Measurements from ENCODE around the gene CPA1.

CPA1 gene

GRCh38 chr7:130398526-130399090 is 18.3 kb downstream of the CPA1 start:
- H3K4me3 ChIP-seq (ENCODE audit: low read length in 2 of 2) = no peak overlapping the region
- H3K27me3 ChIP-seq (ENCODE audit: control insufficient read depth in 1 of 2, insufficient read depth in 2 of 2, low read length in 2 of 2) = no peaks in the 10 kb centered on the region
- H3K36me3 ChIP-seq (ENCODE audit: control insufficient read depth in 2 of 2, insufficient read depth in 2 of 2, low read length in 2 of 2) = peaks cover 3 to 6% of the 10 kb centered on the region in 2 donors
- no peaks in the 10 kb centered on the region for H3K4me1 ChIP-seq (ENCODE audit: control insufficient read depth, insufficient read depth, low read length)
- no peaks in the 10 kb centered on the region for H3K9me3 ChIP-seq (ENCODE audit: control insufficient read depth in 2 of 2, low read length in 2 of 2)
- no peak overlapping the region for H3K9ac ChIP-seq (ENCODE audit: low read length in 2 of 2)
- no peak overlapping the region for H3K27ac ChIP-seq (ENCODE audit: low read length)

DNA sequence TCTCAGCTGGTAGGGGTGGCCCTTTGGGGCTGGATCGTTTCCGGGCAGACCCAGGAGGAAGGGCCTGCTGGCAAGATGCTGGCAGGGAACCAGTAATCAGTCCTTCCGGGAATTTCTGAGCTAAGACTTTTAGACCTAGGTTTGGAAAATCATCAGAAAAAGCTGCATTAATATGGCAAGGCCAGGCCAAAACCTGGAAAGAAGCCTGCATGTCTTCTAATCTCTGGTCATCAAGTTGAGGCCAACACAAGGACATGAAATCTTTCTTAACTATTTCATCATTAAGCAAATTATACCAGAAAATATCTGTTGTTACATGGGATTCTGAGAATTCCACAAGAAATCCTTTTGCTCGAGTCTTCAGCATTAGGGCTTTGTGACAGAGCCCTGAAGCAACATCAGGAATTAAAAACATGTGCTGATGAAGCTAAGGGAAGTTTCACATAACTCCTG is 19.9 kb downstream of the CPA1 start:
- Histone ChIP-seq H3K27me3 (ENCODE audit: control insufficient read depth in 1 of 2, insufficient read depth in 2 of 2, low read length in 2 of 2) (no peaks in the 10 kb centered on the region), H3K4me3 (ENCODE audit: low read length in 2 of 2) (no peak overlapping the region), H3K9ac (ENCODE audit: low read length in 2 of 2) (no peak overlapping the region), H3K9me3 (ENCODE audit: control insufficient read depth in 2 of 2, low read length in 2 of 2) (no peaks in the 10 kb centered on the region), H3K4me1 (ENCODE audit: control insufficient read depth, insufficient read depth, low read length) (no peaks in the 10 kb centered on the region), H3K27ac (ENCODE audit: low read length) (no peak overlapping the region), H3K36me3 (ENCODE audit: control insufficient read depth in 2 of 2, insufficient read depth in 2 of 2, low read length in 2 of 2) (peaks cover 3 to 6% of the 10 kb centered on the region in 2 donors)

- Histone ChIP-seq H3K4me3 (ENCODE audit: low read length in 2 of 2) (no peak overlapping the region), H3K9ac (ENCODE audit: low read length in 2 of 2) (no peak overlapping the region), H3K27ac (ENCODE audit: low read length) (no peak overlapping the region), H3K9me3 (ENCODE audit: control insufficient read depth in 2 of 2, low read length in 2 of 2) (no peaks in the 10 kb centered on the region), H3K36me3 (ENCODE audit: control insufficient read depth in 2 of 2, insufficient read depth in 2 of 2, low read length in 2 of 2) (peaks cover 3 to 6% of the 10 kb centered on the region in 2 donors), H3K27me3 (ENCODE audit: control insufficient read depth in 1 of 2, insufficient read depth in 2 of 2, low read length in 2 of 2) (no peaks in the 10 kb centered on the region), H3K4me1 (ENCODE audit: control insufficient read depth, insufficient read depth, low read length) (no peaks in the 10 kb centered on the region)
Measured at GRCh38 chr7:130401101-130401500, 20.8 kb downstream of the CPA1 start.

- Histone ChIP-seq H3K27ac (ENCODE audit: low read length) (no peak overlapping the region), H3K9ac (ENCODE audit: low read length in 2 of 2) (no peak overlapping the region), H3K9me3 (ENCODE audit: control insufficient read depth in 2 of 2, low read length in 2 of 2) (no peaks in the 10 kb centered on the region), H3K4me1 (ENCODE audit: control insufficient read depth, insufficient read depth, low read length) (no peaks in the 10 kb centered on the region), H3K4me3 (ENCODE audit: low read length in 2 of 2) (no peak overlapping the region), H3K27me3 (ENCODE audit: control insufficient read depth in 1 of 2, insufficient read depth in 2 of 2, low read length in 2 of 2) (no peaks in the 10 kb centered on the region), H3K36me3 (ENCODE audit: control insufficient read depth in 2 of 2, insufficient read depth in 2 of 2, low read length in 2 of 2) (peaks cover 3 to 6% of the 10 kb centered on the region in 2 donors)
Measured at GRCh38 chr7:130401578-130401977, 21.3 kb downstream of the CPA1 start.

GRCh38 chr7:130405003-130405402 is 24.7 kb downstream of the CPA1 start:
- Histone ChIP-seq H3K27ac (ENCODE audit: low read length) (no peak overlapping the region), H3K9me3 (ENCODE audit: control insufficient read depth in 2 of 2, low read length in 2 of 2) (no peaks in the 10 kb centered on the region), H3K27me3 (ENCODE audit: control insufficient read depth in 1 of 2, insufficient read depth in 2 of 2, low read length in 2 of 2) (no peaks in the 10 kb centered on the region), H3K36me3 (ENCODE audit: control insufficient read depth in 2 of 2, insufficient read depth in 2 of 2, low read length in 2 of 2) (peaks cover 3 to 6% of the 10 kb centered on the region in 2 donors), H3K9ac (ENCODE audit: low read length in 2 of 2) (no peak overlapping the region), H3K4me1 (ENCODE audit: control insufficient read depth, insufficient read depth, low read length) (no peaks in the 10 kb centered on the region), H3K4me3 (ENCODE audit: low read length in 2 of 2) (no peak overlapping the region)

DNA sequence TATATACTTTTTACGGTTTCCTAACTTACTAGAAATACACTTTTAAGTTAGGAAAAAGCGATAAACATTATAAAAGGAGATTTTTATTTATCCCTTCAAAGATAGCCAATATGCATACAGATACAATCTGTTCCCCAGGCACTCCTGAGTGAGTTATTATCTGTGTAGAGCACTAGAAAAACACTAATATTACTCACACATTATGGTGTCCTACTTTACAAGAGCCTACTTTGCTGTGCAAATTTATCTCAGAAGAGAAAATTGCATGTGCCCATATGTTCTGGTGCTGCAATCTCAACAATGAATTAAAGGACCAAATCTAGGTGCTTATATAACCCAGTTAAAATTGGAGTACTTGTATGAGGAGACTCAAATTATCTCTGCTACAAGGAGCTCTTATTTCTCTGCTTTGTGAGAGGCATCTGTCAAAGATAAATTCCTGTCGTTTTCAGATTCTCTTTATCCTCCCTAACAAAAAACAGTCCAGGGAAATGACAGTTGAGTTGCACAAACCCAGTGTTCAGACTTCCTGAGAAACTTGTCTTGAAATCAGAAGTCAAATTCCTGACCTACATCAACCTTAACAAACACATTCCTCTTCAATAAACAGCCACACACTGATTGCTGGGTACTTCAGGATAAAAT is 28.9 kb downstream of the CPA1 start:
- H3K4me3 ChIP-seq (ENCODE audit: low read length in 2 of 2) = no peak overlapping the region
- no peak overlapping the region for H3K27ac ChIP-seq (ENCODE audit: low read length)
- peaks cover 0 to 2% of the 10 kb centered on the region in 2 donors for H3K36me3 ChIP-seq (ENCODE audit: control insufficient read depth in 2 of 2, insufficient read depth in 2 of 2, low read length in 2 of 2)
- H3K27me3 ChIP-seq (ENCODE audit: control insufficient read depth in 1 of 2, insufficient read depth in 2 of 2, low read length in 2 of 2) = no peaks in the 10 kb centered on the region
- H3K9ac ChIP-seq (ENCODE audit: low read length in 2 of 2) = no peak overlapping the region
- H3K9me3 ChIP-seq (ENCODE audit: control insufficient read depth in 2 of 2, low read length in 2 of 2) = no peaks in the 10 kb centered on the region
- H3K4me1 ChIP-seq (ENCODE audit: control insufficient read depth, insufficient read depth, low read length) = no peaks in the 10 kb centered on the region

DNA sequence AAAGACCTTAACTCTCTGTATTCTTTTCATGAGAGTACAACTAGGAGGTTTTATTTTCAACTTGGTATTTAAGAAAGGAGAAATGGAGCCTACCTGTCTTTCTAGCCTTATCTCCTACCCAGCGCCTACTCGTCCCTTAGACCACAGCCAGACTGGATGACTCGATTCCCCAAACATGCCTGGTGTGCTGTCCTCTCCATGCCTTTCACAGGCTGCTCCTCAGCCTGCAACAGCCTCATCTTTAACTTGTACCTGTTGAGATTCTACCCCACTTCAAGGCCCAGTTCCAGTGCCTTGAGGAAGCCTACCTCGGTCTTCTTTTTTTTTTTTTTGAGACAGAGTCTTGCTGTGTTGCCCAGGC is 29.4 kb downstream of the CPA1 start:
- Histone ChIP-seq H3K36me3 (ENCODE audit: control insufficient read depth in 2 of 2, insufficient read depth in 2 of 2, low read length in 2 of 2) (peaks cover 0 to 2% of the 10 kb centered on the region in 2 donors), H3K9me3 (ENCODE audit: control insufficient read depth in 2 of 2, low read length in 2 of 2) (no peaks in the 10 kb centered on the region), H3K4me3 (ENCODE audit: low read length in 2 of 2) (no peak overlapping the region), H3K27ac (ENCODE audit: low read length) (no peak overlapping the region), H3K9ac (ENCODE audit: low read length in 2 of 2) (no peak overlapping the region), H3K27me3 (ENCODE audit: control insufficient read depth in 1 of 2, insufficient read depth in 2 of 2, low read length in 2 of 2) (no peaks in the 10 kb centered on the region), H3K4me1 (ENCODE audit: control insufficient read depth, insufficient read depth, low read length) (no peaks in the 10 kb centered on the region)

- no peaks in the 10 kb centered on the region for H3K9me3 ChIP-seq (ENCODE audit: control insufficient read depth in 2 of 2, low read length in 2 of 2)
- H3K9ac ChIP-seq (ENCODE audit: low read length in 2 of 2) = no peak overlapping the region
- H3K27ac ChIP-seq (ENCODE audit: low read length) = no peak overlapping the region
- peaks cover 0 to 2% of the 10 kb centered on the region in 2 donors for H3K36me3 ChIP-seq (ENCODE audit: control insufficient read depth in 2 of 2, insufficient read depth in 2 of 2, low read length in 2 of 2)
- H3K4me1 ChIP-seq (ENCODE audit: control insufficient read depth, insufficient read depth, low read length) = no peaks in the 10 kb centered on the region
- no peak overlapping the region for H3K4me3 ChIP-seq (ENCODE audit: low read length in 2 of 2)
- H3K27me3 ChIP-seq (ENCODE audit: control insufficient read depth in 1 of 2, insufficient read depth in 2 of 2, low read length in 2 of 2) = no peaks in the 10 kb centered on the region
Measured at GRCh38 chr7:130410868-130411541, 30.7 kb downstream of the CPA1 start.

DNA sequence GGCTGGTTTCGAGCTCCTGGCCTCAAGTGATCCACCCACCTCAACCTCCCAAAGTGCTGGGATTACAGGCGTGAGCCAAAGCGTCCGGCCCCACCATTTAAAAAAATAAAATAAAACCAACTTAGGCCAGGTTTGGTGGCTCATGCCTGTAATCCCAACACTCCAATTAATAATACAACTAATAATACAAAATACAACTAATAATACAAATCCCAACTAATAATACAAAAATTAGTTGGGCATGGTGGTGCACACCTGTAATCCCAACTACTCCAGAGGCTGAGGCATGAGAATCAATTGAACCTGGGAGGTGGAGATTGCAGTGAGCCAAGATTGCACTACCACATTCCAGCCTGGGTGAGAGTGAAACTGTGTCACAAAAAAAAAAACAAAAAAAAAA is 32.9 kb downstream of the CPA1 start:
- Histone ChIP-seq H3K9ac (ENCODE audit: low read length in 2 of 2) (no peak overlapping the region), H3K27ac (ENCODE audit: low read length) (no peak overlapping the region), H3K36me3 (ENCODE audit: control insufficient read depth in 2 of 2, insufficient read depth in 2 of 2, low read length in 2 of 2) (peaks cover 0 to 2% of the 10 kb centered on the region in 2 donors), H3K4me1 (ENCODE audit: control insufficient read depth, insufficient read depth, low read length) (no peaks in the 10 kb centered on the region), H3K27me3 (ENCODE audit: control insufficient read depth in 1 of 2, insufficient read depth in 2 of 2, low read length in 2 of 2) (no peaks in the 10 kb centered on the region), H3K4me3 (ENCODE audit: low read length in 2 of 2) (no peak overlapping the region), H3K9me3 (ENCODE audit: control insufficient read depth in 2 of 2, low read length in 2 of 2) (no peaks in the 10 kb centered on the region)

- no peaks in the 10 kb centered on the region for H3K27me3 ChIP-seq (ENCODE audit: control insufficient read depth in 1 of 2, insufficient read depth in 2 of 2, low read length in 2 of 2)
- peaks cover 0 to 2% of the 10 kb centered on the region in 2 donors for H3K36me3 ChIP-seq (ENCODE audit: control insufficient read depth in 2 of 2, insufficient read depth in 2 of 2, low read length in 2 of 2)
- H3K4me3 ChIP-seq (ENCODE audit: low read length in 2 of 2) = no peak overlapping the region
- H3K9me3 ChIP-seq (ENCODE audit: control insufficient read depth in 2 of 2, low read length in 2 of 2) = no peaks in the 10 kb centered on the region
- no peak overlapping the region for H3K9ac ChIP-seq (ENCODE audit: low read length in 2 of 2)
- H3K4me1 ChIP-seq (ENCODE audit: control insufficient read depth, insufficient read depth, low read length) = no peaks in the 10 kb centered on the region
- no peak overlapping the region for H3K27ac ChIP-seq (ENCODE audit: low read length)
Measured at GRCh38 chr7:130415006-130415405, 34.7 kb downstream of the CPA1 start.

DNA sequence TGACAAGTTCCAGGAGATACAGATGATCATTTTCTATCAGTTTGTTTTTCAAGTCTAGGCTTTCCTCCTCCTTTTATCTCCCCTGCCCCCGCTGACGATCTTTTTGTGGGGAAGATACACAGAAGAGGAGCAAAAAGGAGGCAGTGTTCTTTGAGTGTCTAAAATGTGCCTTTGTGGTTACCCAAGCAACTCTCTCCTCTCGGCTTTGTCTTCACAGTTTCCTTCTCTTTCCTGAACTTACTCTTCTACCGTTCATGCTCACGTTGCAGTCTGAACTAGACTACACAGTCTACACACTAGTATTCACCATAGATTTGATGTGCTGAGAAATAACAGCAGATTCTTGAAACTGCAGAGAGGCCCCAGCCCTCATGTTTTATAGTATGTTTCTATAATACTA is 36.9 kb downstream of the CPA1 start:
- no peaks in the 10 kb centered on the region for H3K27me3 ChIP-seq (ENCODE audit: control insufficient read depth in 1 of 2, insufficient read depth in 2 of 2, low read length in 2 of 2)
- no peak overlapping the region for H3K4me3 ChIP-seq (ENCODE audit: low read length in 2 of 2)
- no peak overlapping the region for H3K9ac ChIP-seq (ENCODE audit: low read length in 2 of 2)
- H3K9me3 ChIP-seq (ENCODE audit: control insufficient read depth in 2 of 2, low read length in 2 of 2) = no peaks in the 10 kb centered on the region
- H3K4me1 ChIP-seq (ENCODE audit: control insufficient read depth, insufficient read depth, low read length) = no peaks in the 10 kb centered on the region
- H3K27ac ChIP-seq (ENCODE audit: low read length) = no peak overlapping the region
- H3K36me3 ChIP-seq (ENCODE audit: control insufficient read depth in 2 of 2, insufficient read depth in 2 of 2, low read length in 2 of 2) = no peaks in the 10 kb centered on the region

Data from stomach smooth muscle (tissue), 2 donors.